Mesenchymal stem cell (in vitro differentiated cells and primary cell): Measurements from ENCODE around the gene RIN2.
A peak's percentile ranks its signal among the peaks of the same experiment; 100 is the strongest.

Source experiments
- DNase-seq: peaks from one replicate; pipeline ENCODE4 v3.0.0-alpha.2; 2013
- H2AFZ ChIP-seq: one replicate; pipeline ENCODE4 v1.6.1; 2013; ENCODE audit warnings: low read depth, mild to moderate bottlenecking, control low read depth, inconsistent platforms, low read length, moderate library complexity
- H2AK5ac ChIP-seq: 2 replicates; pipeline ENCODE4 v1.6.1; 2013; ENCODE audit warnings: low read length, moderate library complexity, mild to moderate bottlenecking, inconsistent platforms; ENCODE audit not compliant: severe bottlenecking
- H2BK120ac ChIP-seq: one replicate; pipeline ENCODE4 v1.6.1; 2013; ENCODE audit warnings: low read depth, mild to moderate bottlenecking, inconsistent platforms, low read length, moderate library complexity
- H2BK12ac ChIP-seq, 2 experiments: one replicate each; pipeline ENCODE4 v1.6.1; 2013; ENCODE audit warnings: inconsistent platforms in 2 of 2, low read length in 2 of 2, mild to moderate bottlenecking in 2 of 2, moderate library complexity in 2 of 2, control low read depth in 1 of 2
- H2BK15ac ChIP-seq: one replicate; pipeline ENCODE4 v1.6.1; 2013; ENCODE audit warnings: mild to moderate bottlenecking, low read depth, inconsistent platforms; ENCODE audit not compliant: poor library complexity, severe bottlenecking
- H2BK5ac ChIP-seq: 2 replicates; pipeline ENCODE4 v1.6.1; 2013; ENCODE audit warnings: low read depth, mild to moderate bottlenecking, low read length, control low read depth, inconsistent platforms; ENCODE audit not compliant: poor library complexity, severe bottlenecking
- H3K14ac ChIP-seq, 2 experiments: one replicate each; pipeline ENCODE4 v1.6.1; 2013; ENCODE audit warnings: inconsistent platforms in 2 of 2, low read length in 2 of 2, control low read depth in 1 of 2, mild to moderate bottlenecking in 1 of 2, moderate library complexity in 1 of 2
- H3K18ac ChIP-seq, 2 experiments: one replicate each; pipeline ENCODE4 v1.6.1; 2013; ENCODE audit warnings: inconsistent platforms in 2 of 2, low read length in 2 of 2, control low read depth in 1 of 2, low read depth in 1 of 2, mild to moderate bottlenecking in 1 of 2
- H3K23ac ChIP-seq, 2 experiments: one replicate each; pipeline ENCODE4 v1.6.1; 2013; ENCODE audit warnings: inconsistent platforms in 2 of 2, low read length in 2 of 2, mild to moderate bottlenecking in 2 of 2, moderate library complexity in 2 of 2, control low read depth in 1 of 2
- H3K27ac ChIP-seq: 2 replicates; pipeline ENCODE4 v1.5.1; 2013; ENCODE audit warnings: mild to moderate bottlenecking, moderate library complexity, low read length, control low read depth, inconsistent platforms; ENCODE audit not compliant: poor library complexity, severe bottlenecking
- H3K27me3 ChIP-seq, 2 experiments: 2 replicates each; pipeline versions ENCODE4 v1.6.1 to v1.7.0; 2013; ENCODE audit warnings: low read length in 2 of 2, mild to moderate bottlenecking in 2 of 2, moderate library complexity in 2 of 2, control low read depth in 1 of 2, inconsistent platforms in 1 of 2; ENCODE audit not compliant: control insufficient read depth in 1 of 2, insufficient read depth in 1 of 2
- H3K36me3 ChIP-seq, 2 experiments: 2 replicates each; pipeline versions ENCODE4 v1.6.1 to v1.7.0; 2013; ENCODE audit warnings: low read length in 2 of 2, control low read depth in 1 of 2, inconsistent platforms in 1 of 2, low read depth in 1 of 2, mild to moderate bottlenecking in 1 of 2; ENCODE audit not compliant: insufficient read depth in 2 of 2, control insufficient read depth in 1 of 2
- H3K4ac ChIP-seq, 2 experiments: one replicate each; pipeline ENCODE4 v1.6.1; 2013; ENCODE audit warnings: inconsistent platforms in 2 of 2, low read length in 2 of 2, mild to moderate bottlenecking in 2 of 2, moderate library complexity in 2 of 2, control low read depth in 1 of 2, low read depth in 1 of 2
- H3K4me1 ChIP-seq: 2 replicates; pipeline ENCODE4 v1.6.1; 2013; ENCODE audit warnings: low read depth, low read length, control low read depth; ENCODE audit not compliant: control insufficient read depth, insufficient read depth
- H3K4me2 ChIP-seq: 2 replicates; pipeline ENCODE4 v1.6.1; 2013; ENCODE audit warnings: low read length, mild to moderate bottlenecking, inconsistent platforms; ENCODE audit not compliant: poor library complexity, severe bottlenecking
- H3K4me3 ChIP-seq, 2 experiments: 2 replicates each; pipeline versions ENCODE4 v1.5.1 to v1.7.0; 2013; ENCODE audit warnings: low read length in 2 of 2, mild to moderate bottlenecking in 2 of 2, control low read depth in 1 of 2, low read depth in 1 of 2; ENCODE audit not compliant: insufficient read depth in 1 of 2
- H3K79me1 ChIP-seq: replicated peaks from 2 replicates; pipeline ENCODE4 v1.6.1; 2013; ENCODE audit warnings: mild to moderate bottlenecking, control low read depth, low read length, inconsistent platforms; ENCODE audit not compliant: poor library complexity, severe bottlenecking
- H3K9ac ChIP-seq: 2 replicates; pipeline ENCODE4 v1.7.0; 2013; ENCODE audit warnings: mild to moderate bottlenecking, low read length, moderate library complexity
- H3K9me3 ChIP-seq: 2 replicates; pipeline ENCODE4 v1.7.0; 2013; ENCODE audit warnings: mild to moderate bottlenecking, low read length; ENCODE audit not compliant: control insufficient read depth
- H4K8ac ChIP-seq: one replicate; pipeline ENCODE4 v1.6.1; 2013; ENCODE audit warnings: inconsistent platforms, mild to moderate bottlenecking, low read length, moderate library complexity
- H4K91ac ChIP-seq: one replicate; pipeline ENCODE4 v1.6.1; 2013; ENCODE audit warnings: mild to moderate bottlenecking, low read length, inconsistent platforms
- WGBS: methylation state at CpG from one replicate; pipeline ENCODE4 v1.1.7; 2013; ENCODE audit warnings: mixed read lengths; 5-methylcytosine and 5-hydroxymethylcytosine counted together

Gene RIN2

GRCh38 chr20:19769507-19769906 lies 11.4 kb downstream of the RIN2 start:
- 70% methylated on average over 2 of the region's 2 CpGs for WGBS
- no peak overlapping the region for H2AFZ ChIP-seq
- H3K23ac ChIP-seq = no peak overlapping the region
- H3K4me1 ChIP-seq = peaks cover 31% of the 10 kb centered on the region
- no peak overlapping the region for H4K91ac ChIP-seq
- H3K18ac ChIP-seq = peak overlapping the region in 1 of 2 experiments; percentile 49
- no peak for DNase-seq
- no peak overlapping the region for H2BK120ac ChIP-seq
- peaks cover 2 to 30% of the 10 kb centered on the region in 2 experiments for H3K36me3 ChIP-seq
- peak overlapping the region; percentile 32 for H2AK5ac ChIP-seq
- H2BK15ac ChIP-seq = no peak overlapping the region
- H3K4me3 ChIP-seq = no peak overlapping the region
- peaks cover 43% of the 10 kb centered on the region for H3K79me1 ChIP-seq
- H4K8ac ChIP-seq = no peak overlapping the region
- no peak overlapping the region for H3K4me2 ChIP-seq
- H2BK12ac ChIP-seq = peak overlapping the region; percentile 18 to 31
- no peak overlapping the region for H2BK5ac ChIP-seq
- no peak overlapping the region for H3K27ac ChIP-seq
- peak overlapping the region in 1 of 2 experiments; percentile 42 for H3K14ac ChIP-seq
- H3K9me3 ChIP-seq = no peaks in the 10 kb centered on the region
- H3K4ac ChIP-seq = no peak overlapping the region
- no peaks in the 10 kb centered on the region for H3K27me3 ChIP-seq
- H3K9ac ChIP-seq = no peak overlapping the region

- H3K27ac ChIP-seq = peak overlapping the region; percentile 52
- no peak overlapping the region for H3K9ac ChIP-seq
- peak overlapping the region in 1 of 2 experiments; percentile 24 for H3K4ac ChIP-seq
- no peak overlapping the region for H3K23ac ChIP-seq
- H4K8ac ChIP-seq = no peak overlapping the region
- H3K9me3 ChIP-seq = no peaks in the 10 kb centered on the region
- no peak overlapping the region for H3K4me3 ChIP-seq
- peak overlapping the region; percentile 44 for H2AK5ac ChIP-seq
- peak; percentile 48 for DNase-seq
- no peak overlapping the region for H2BK5ac ChIP-seq
- no peak overlapping the region for H3K4me2 ChIP-seq
- WGBS = 45% methylated on average over 6 of the region's 6 CpGs
- H2BK15ac ChIP-seq = no peak overlapping the region
- no peaks in the 10 kb centered on the region for H3K27me3 ChIP-seq
- H2AFZ ChIP-seq = no peak overlapping the region
- H3K14ac ChIP-seq = no peak overlapping the region
- H3K4me1 ChIP-seq = peaks cover 33% of the 10 kb centered on the region
- no peak overlapping the region for H2BK120ac ChIP-seq
- H4K91ac ChIP-seq = no peak overlapping the region
- H2BK12ac ChIP-seq = peak overlapping the region in 1 of 2 experiments; percentile 29
- H3K79me1 ChIP-seq = peaks cover 43% of the 10 kb centered on the region
- no peak overlapping the region for H3K18ac ChIP-seq
- peaks cover 2 to 30% of the 10 kb centered on the region in 2 experiments for H3K36me3 ChIP-seq
These were observed 12.3 kb downstream of the RIN2 start for GRCh38 chr20:19770375-19770774.

- Histone ChIP-seq H4K8ac (peak overlapping the region; percentile 19), H2BK12ac (no peak overlapping the region), H2BK120ac (no peak overlapping the region), H2AFZ (no peak overlapping the region), H2AK5ac (peak overlapping the region; percentile 43), H3K4me1 (peaks cover 33% of the 10 kb centered on the region), H3K14ac (no peak overlapping the region), H4K91ac (no peak overlapping the region), H3K4me2 (no peak overlapping the region), H3K4ac (no peak overlapping the region), H3K79me1 (peaks cover 39% of the 10 kb centered on the region), H3K9me3 (no peaks in the 10 kb centered on the region), H3K18ac (peak overlapping the region in 1 of 2 experiments; percentile 4), H3K4me3 (no peak overlapping the region), H2BK5ac (no peak overlapping the region), H3K23ac (no peak overlapping the region), H3K27ac (peak overlapping the region; percentile 52), H2BK15ac (no peak overlapping the region), H3K9ac (no peak overlapping the region), H3K36me3 (peaks cover 2 to 30% of the 10 kb centered on the region in 2 experiments), H3K27me3 (no peaks in the 10 kb centered on the region)
- no peak for DNase-seq
- 96% methylated on average over 2 of the region's 2 CpGs for WGBS
These were observed 13.0 kb downstream of the RIN2 start for GRCh38 chr20:19771031-19771430.

GRCh38 chr20:19773471-19773870 lies 15.4 kb downstream of the RIN2 start:
- H3K4me2 ChIP-seq = no peak overlapping the region
- no peak overlapping the region for H2AFZ ChIP-seq
- H2BK12ac ChIP-seq = no peak overlapping the region
- no peak overlapping the region for H2BK120ac ChIP-seq
- no peak overlapping the region for H3K18ac ChIP-seq
- H3K9ac ChIP-seq = no peak overlapping the region
- no peak for DNase-seq
- H3K27ac ChIP-seq = peak overlapping the region; percentile 11
- H3K79me1 ChIP-seq = peaks cover 31% of the 10 kb centered on the region
- peaks cover 2 to 30% of the 10 kb centered on the region in 2 experiments for H3K36me3 ChIP-seq
- no peak overlapping the region for H4K91ac ChIP-seq
- 94% methylated on average over 2 of the region's 4 CpGs for WGBS
- peak overlapping the region; percentile 74 for H2AK5ac ChIP-seq
- peak overlapping the region; percentile 57 for H4K8ac ChIP-seq
- H3K23ac ChIP-seq = no peak overlapping the region
- peaks cover 35% of the 10 kb centered on the region for H3K4me1 ChIP-seq
- H3K9me3 ChIP-seq = no peaks in the 10 kb centered on the region
- no peaks in the 10 kb centered on the region for H3K27me3 ChIP-seq
- H3K14ac ChIP-seq = no peak overlapping the region
- no peak overlapping the region for H2BK5ac ChIP-seq
- H3K4ac ChIP-seq = peak overlapping the region in 1 of 2 experiments; percentile 37
- H3K4me3 ChIP-seq = no peak overlapping the region
- H2BK15ac ChIP-seq = no peak overlapping the region
